HTERT RPE-1 (cell line): Measurements from ENCODE around the gene ETFDH.
"Not testable (repeated sequence)": the region's sequence is repeated elsewhere in the genome, so short reads cannot be mapped to it uniquely, and the experiment has no call there.

Source experiments
- in situ Hi-C: fragments of 300-500 bp; cut with MboI; formaldehyde crosslinking; loops from 4 replicates; pipeline ENCODE4 v1.14.3; 2020; ENCODE audit warnings: low sequenced_read_pairs

Gene ETFDH

GRCh38 chr4:158676076-158676475 is 4.0 kb downstream of the ETFDH start:
- in situ Hi-C loops = no loop called here

- in situ Hi-C loops = no loop called here
These were observed 6.7 kb downstream of the ETFDH start for GRCh38 chr4:158678767-158679166.

- in situ Hi-C loops = no loop called here
These were observed 9.5 kb downstream of the ETFDH start for GRCh38 chr4:158681629-158682028.

- in situ Hi-C loops = no loop called here
These were observed 10.0 kb downstream of the ETFDH start for GRCh38 chr4:158682066-158682465.

- in situ Hi-C loops = no loop called here
These were observed 16.7 kb downstream of the ETFDH start for GRCh38 chr4:158688813-158689212.

- in situ Hi-C loops = no loop called here
These were observed 32.2 kb downstream of the ETFDH start for GRCh38 chr4:158704274-158704673.

GRCh38 chr4:158710814-158711213 is 38.7 kb downstream of the ETFDH start:
- in situ Hi-C loops = no loop called here

GRCh38 chr4:158712622-158713021 is 40.5 kb downstream of the ETFDH start:
- in situ Hi-C loops = not testable (repeated sequence)

GRCh38 chr4:158714937-158715336 is 42.8 kb downstream of the ETFDH start:
- in situ Hi-C loops = no loop called here

- in situ Hi-C loops = no loop called here
These were observed 43.7 kb downstream of the ETFDH start for GRCh38 chr4:158715802-158716201.

- in situ Hi-C loops = no loop called here
These were observed 49.6 kb downstream of the ETFDH start for GRCh38 chr4:158721680-158722079.

- in situ Hi-C loops = no loop called here
These were observed 50.3 kb downstream of the ETFDH start for GRCh38 chr4:158722291-158722916.

- in situ Hi-C loops = no loop called here
These were observed 51.1 kb downstream of the ETFDH start, which contains the start of gene PPID for GRCh38 chr4:158722917-158723793. Gene PPID, minus strand, starts transcription at chr4:158723396. Its CDS starts 108 bp downstream, at chr4:158723288.

- in situ Hi-C loops = no loop called here
These were observed 52.5 kb downstream of the ETFDH start for GRCh38 chr4:158724637-158725036.

GRCh38 chr4:158726633-158727032 is 54.5 kb downstream of the ETFDH start:
- in situ Hi-C loops = no loop called here

GRCh38 chr4:158728236-158728635 is 56.1 kb downstream of the ETFDH start:
- in situ Hi-C loops = no loop called here

- in situ Hi-C loops = no loop called here
These were observed 57.8 kb downstream of the ETFDH start for GRCh38 chr4:158729716-158730559.

- in situ Hi-C loops = no loop called here
These were observed 66.8 kb downstream of the ETFDH start for GRCh38 chr4:158738866-158739265.

GRCh38 chr4:158739600-158739999 is 67.5 kb downstream of the ETFDH start:
- in situ Hi-C loops = no loop called here

- in situ Hi-C loops = no loop called here
These were observed 69.4 kb downstream of the ETFDH start for GRCh38 chr4:158741326-158742021.

GRCh38 chr4:158746537-158746936 is 74.4 kb downstream of the ETFDH start:
- in situ Hi-C loops = not testable (repeated sequence)
